Measurements from ENCODE around the gene GGCX. TPM values are rescaled to one million over a fixed set of nuclear protein-coding genes. Genes with fewer than 3 reads are reported as not detected.

GGCX gene
- 31.9 and 35.0 TPM in 2 replicates for total RNA-seq (2012; rRNA removed)
- 37.0 and 39.4 TPM in 2 replicates for polyA plus RNA-seq (2012; rRNA removed)
- polyA plus RNA-seq (2012; cell fraction: cytosol; rRNA removed) = 57.1 and 81.4 TPM in 2 replicates
- 60.6 and 63.6 TPM in 2 replicates for polyA plus RNA-seq (2012; cell fraction: nucleus; rRNA removed; ENCODE audit: low replicate concordance)
- percentile 77 among the genes with signal in this experiment for Bru-seq, nascent RNA
- BruChase-seq, experiment 1, labeled RNA remaining after a 6-hour chase = percentile 88 among the genes with signal in this experiment
- percentile 83 among the genes with signal in this experiment for BruChase-seq, experiment 2, labeled RNA remaining after a 2-hour chase
- long read RNA-seq, full-length matches to known transcripts = 37 of 92 reads
- long read RNA-seq, partial matches to known transcripts = 42 of 92 reads
- long read RNA-seq, other reads (novel, unspliced or antisense) = 13 of 92 reads

DNA sequence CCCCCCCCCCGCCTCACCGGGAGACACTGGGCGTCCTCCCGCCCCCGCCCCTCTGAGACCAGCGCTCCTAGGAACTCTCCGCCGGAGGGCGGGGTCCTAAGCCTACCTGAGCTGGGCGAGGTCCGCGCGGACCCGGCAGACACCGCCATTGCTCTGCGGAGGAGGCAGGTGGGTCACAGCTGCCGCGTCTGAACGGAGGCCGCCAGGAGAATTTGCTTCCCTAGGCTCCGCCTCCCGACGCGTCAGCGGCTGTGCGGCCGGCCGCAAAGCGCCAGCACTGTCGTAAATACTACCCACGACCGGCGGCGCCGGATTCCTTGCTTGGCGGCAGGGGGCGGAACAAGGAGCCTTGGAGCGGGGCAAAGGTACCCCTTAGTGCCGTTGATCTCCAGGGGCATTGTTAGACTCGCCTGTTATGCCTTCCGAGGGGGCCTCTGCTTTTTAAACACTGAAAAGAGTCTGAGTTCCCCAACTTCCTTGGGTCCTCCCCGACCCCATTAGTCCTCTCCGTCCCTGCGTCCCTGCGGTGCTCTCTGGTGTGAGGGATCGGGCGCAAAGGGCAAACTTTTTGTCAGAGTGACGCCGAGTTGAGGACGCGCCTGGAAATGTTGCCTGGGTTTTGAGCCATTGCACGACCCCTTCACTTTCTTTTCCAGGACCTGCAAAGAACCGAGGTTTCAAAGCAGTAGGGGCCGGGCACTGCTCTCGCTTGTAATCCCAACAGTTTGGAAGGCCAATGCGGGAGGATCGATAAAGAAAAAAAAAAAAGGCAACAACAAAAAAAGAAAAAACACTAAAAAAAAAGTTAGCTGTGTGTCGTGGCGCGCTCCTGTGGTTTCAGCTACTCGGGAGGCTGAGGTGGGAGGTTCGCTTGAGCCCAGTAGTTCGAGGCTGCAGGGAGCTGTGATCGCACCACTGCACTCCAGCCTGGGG, at the start of gene GGCX:
GGCX (minus strand) TSS at position 214 of the 933 bp plus-strand sequence; CDS start at position 149, 65 bp downstream.
- dilution Hi-C loops (cut with HindIII; ENCODE audit: low sequenced_read_pairs, unreplicated experiment) = no loop called here
- CTCF ChIA-PET = interaction anchor here (0.6 to 1.0 kb wide), 2 partner anchors 140 to 955 kb away, joined by 3 read pairs; no protein-coding TSS in a partner anchor

More for the DNA sequence above, at the start of gene GGCX:
- H3K9me1 ChIP-seq (ENCODE audit: insufficient read depth, low read length) = peaks cover 8% of the 10 kb centered on the region; the same call in 1 of the 2 replicates
- H3K27ac ChIP-seq (ENCODE audit: insufficient read depth, low read length) = peak within 1 kb of the TSS; percentile 81
- no TSS peak for BruUV-seq (replicated peaks)
- no peaks in the 10 kb centered on the region for H3K9me3 ChIP-seq (ENCODE audit: control insufficient read depth, insufficient read depth, low read length)
- H2AK5ac ChIP-seq (ENCODE audit: low read depth, low read length) = peak within 1 kb of the TSS; percentile 63
- no peaks in the 10 kb centered on the region for H4K20me1 ChIP-seq (ENCODE audit: insufficient read depth, low read length)
- peak within 1 kb of the TSS; percentile 69 for H4K91ac ChIP-seq (ENCODE audit: insufficient read depth, low read depth, low read length)
- H3K36me3 ChIP-seq (ENCODE audit: control insufficient read depth, insufficient read depth, low read length) = peaks cover 10% of the 10 kb centered on the region
- peaks cover 3% of the 10 kb centered on the region; the same call in 1 of the 2 replicates for H3K4me1 ChIP-seq (ENCODE audit: control insufficient read depth, insufficient read depth, low read length)
- peak within 1 kb of the TSS; percentile 31 for H3K18ac ChIP-seq (ENCODE audit: low read depth, low read length)
- peak within 1 kb of the TSS; percentile 73 for H3K56ac ChIP-seq (ENCODE audit: extremely low read depth, insufficient read depth, low read length)
- H3K4me3 ChIP-seq (ENCODE audit: insufficient read depth, low read depth, low read length) = peak within 1 kb of the TSS; percentile 65
- peak; percentile 92 for DNase-seq
- intact Hi-C loops (cut with micrococcal nuclease) = loop anchor here (2.0 to 5.0 kb wide), 2 partner anchors 23 to 41 kb away; partner anchors contain the start of genes TMEM150A and VAMP5
- H2BK5ac ChIP-seq (ENCODE audit: low read depth, low read length, poor library complexity, severe bottlenecking) = peak within 1 kb of the TSS; percentile 80
- peaks cover 19 to 41% of the 10 kb centered on the region in 2 experiments for H3K79me1 ChIP-seq (ENCODE audit: low read depth in 1 of 2, low read length in 2 of 2)
- peak within 1 kb of the TSS; percentile 56 for H2BK120ac ChIP-seq (ENCODE audit: low read depth, low read length)
- no peaks in the 10 kb centered on the region for H3K27me3 ChIP-seq (ENCODE audit: control insufficient read depth, insufficient read depth, low read length)
- peak within 1 kb of the TSS; percentile 85 for H4K5ac ChIP-seq (ENCODE audit: low read depth, low read length)
- no peak within 1 kb of the TSS for H2BK15ac ChIP-seq (ENCODE audit: low read depth, low read length)
- H3K14ac ChIP-seq (replicated peaks; ENCODE audit: low read depth, low read length) = peak within 1 kb of the TSS; percentile 99
- H2BK20ac ChIP-seq (ENCODE audit: low read depth, low read length) = no peak within 1 kb of the TSS
- H3K4me2 ChIP-seq (ENCODE audit: low read depth, low read length) = peak within 1 kb of the TSS; percentile 95
- H3K9ac ChIP-seq (ENCODE audit: low read depth, low read length) = peak within 1 kb of the TSS; percentile 90
- POLR2A ChIA-PET (ENCODE audit: unreplicated experiment) = interaction anchor here (0.6 to 0.8 kb wide), 3 partner anchors 26 to 204 kb away, joined by 3 read pairs; no protein-coding TSS in a partner anchor
- ATAC-seq (ENCODE audit: low read depth) = peak; percentile 98
- H2AK9ac ChIP-seq (replicated peaks; ENCODE audit: low read depth, low read length, poor library complexity) = peak within 1 kb of the TSS; percentile 94
- 1% methylated on average over 27 of the region's 64 CpGs; no CpG with 5 or more reads in 1 of the 2 experiments for WGBS, 2 experiments (ENCODE audit: extremely low coverage in 2 of 2, insufficient read length in 1 of 2)
- in situ Hi-C loops (cut with MboI; ENCODE audit: low sequenced_read_pairs) = no loop called here
- peak within 1 kb of the TSS; percentile 95 for H3K4ac ChIP-seq (ENCODE audit: low read depth, low read length)
- peak within 1 kb of the TSS; percentile 95 for H2AFZ ChIP-seq (replicated peaks; ENCODE audit: low read length, poor library complexity)
- peak within 1 kb of the TSS; percentile 99 for H3K23ac ChIP-seq (ENCODE audit: low read depth, low read length)
- no peak for TF ChIP-seq ELK1 (IDR thresholded peaks at IDR 0.05; ENCODE audit: borderline replicate concordance, low read depth, low read length)
- TF ChIP-seq, protein P1, sequence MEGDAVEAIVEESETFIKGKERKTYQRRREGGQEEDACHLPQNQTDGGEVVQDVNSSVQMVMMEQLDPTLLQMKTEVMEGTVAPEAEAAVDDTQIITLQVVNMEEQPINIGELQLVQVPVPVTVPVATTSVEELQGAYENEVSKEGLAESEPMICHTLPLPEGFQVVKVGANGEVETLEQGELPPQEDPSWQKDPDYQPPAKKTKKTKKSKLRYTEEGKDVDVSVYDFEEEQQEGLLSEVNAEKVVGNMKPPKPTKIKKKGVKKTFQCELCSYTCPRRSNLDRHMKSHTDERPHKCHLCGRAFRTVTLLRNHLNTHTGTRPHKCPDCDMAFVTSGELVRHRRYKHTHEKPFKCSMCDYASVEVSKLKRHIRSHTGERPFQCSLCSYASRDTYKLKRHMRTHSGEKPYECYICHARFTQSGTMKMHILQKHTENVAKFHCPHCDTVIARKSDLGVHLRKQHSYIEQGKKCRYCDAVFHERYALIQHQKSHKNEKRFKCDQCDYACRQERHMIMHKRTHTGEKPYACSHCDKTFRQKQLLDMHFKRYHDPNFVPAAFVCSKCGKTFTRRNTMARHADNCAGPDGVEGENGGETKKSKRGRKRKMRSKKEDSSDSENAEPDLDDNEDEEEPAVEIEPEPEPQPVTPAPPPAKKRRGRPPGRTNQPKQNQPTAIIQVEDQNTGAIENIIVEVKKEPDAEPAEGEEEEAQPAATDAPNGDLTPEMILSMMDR (conservative IDR thresholded peaks at IDR 0.05; ENCODE audit: low read depth, low read length) = peak; percentile 31; the same call in 1 of the 2 replicates
- TF ChIP-seq RAD21 (IDR thresholded peaks at IDR 0.05; ENCODE audit: low read length) = 0 out of 2 replicates have a peak, but pooled peaks have one; percentile 16
- peak; percentile 62; the same call in 1 of the 2 replicates for TF ChIP-seq MXI1 (IDR thresholded peaks at IDR 0.05; ENCODE audit: borderline replicate concordance, low read depth, low read length)
- TF ChIP-seq BHLHE40 (IDR thresholded peaks at IDR 0.05; ENCODE audit: low read depth, low read length) = no peak
- TF ChIP-seq POLR2A (IDR thresholded peaks at IDR 0.05; ENCODE audit: low read depth, low read length) = peak; percentile 62
- H4K8ac ChIP-seq (ENCODE audit: low read depth in 2 of 2, low read length in 2 of 2) = peak within 1 kb of the TSS; percentile 81 to 95

All from IMR-90 (cell line).